Skeletal muscle tissue (tissue), 4 donors: ENCODE data around the gene PRKCA. TPM values are rescaled to one million over a fixed set of nuclear protein-coding genes. Genes with fewer than 3 reads are reported as not detected.

Source experiments
- H3K27ac ChIP-seq: one replicate; pipeline ENCODE4 v1.7.0; 2013; ENCODE audit warnings: mild to moderate bottlenecking, low read depth, low read length, inconsistent platforms
- H3K27me3 ChIP-seq, 3 donors: one replicate each; pipeline ENCODE4 v1.7.0; 2013; ENCODE audit warnings: low read length in 3 of 3; ENCODE audit not compliant: control insufficient read depth in 3 of 3, insufficient read depth in 3 of 3
- H3K36me3 ChIP-seq, 3 donors: one replicate each; pipeline ENCODE4 v1.7.0; 2013; ENCODE audit warnings: low read length in 3 of 3; ENCODE audit not compliant: control insufficient read depth in 3 of 3, insufficient read depth in 3 of 3
- H3K4me1 ChIP-seq, 3 donors: one replicate each; pipeline ENCODE4 v1.7.0; 2013; ENCODE audit warnings: low read length in 3 of 3, mild to moderate bottlenecking in 3 of 3; ENCODE audit not compliant: control insufficient read depth in 3 of 3, insufficient read depth in 3 of 3
- H3K4me3 ChIP-seq, 3 donors: one replicate each; pipeline ENCODE4 v1.7.0; 2013; ENCODE audit warnings: low read length in 3 of 3
- H3K9ac ChIP-seq, 3 donors: one replicate each; pipeline ENCODE4 v1.7.0; 2013; ENCODE audit warnings: low read length in 3 of 3, mild to moderate bottlenecking in 3 of 3, moderate library complexity in 2 of 3, low read depth in 1 of 3
- H3K9me3 ChIP-seq, 3 donors: one replicate each; pipeline ENCODE4 v1.7.0; 2013; ENCODE audit warnings: low read length in 3 of 3; ENCODE audit not compliant: control insufficient read depth in 3 of 3
- total RNA-seq: library from RNA; depleted of rRNA; stranded (reverse); fragments of >200 nt; gene quantifications from one replicate; pipeline ENCODE4 v1.2.3, GENCODE V29; 2014
- donor health status: Osteomylitis.

PRKCA gene
- total RNA-seq, 1 donor from 2014 or later = 2.1 TPM

- Histone ChIP-seq H3K27ac (no peak overlapping the region), H3K4me1 (peaks cover 3 to 17% (median 5%) of the 10 kb centered on the region in 3 donors), H3K9me3 (no peaks in the 10 kb centered on the region), H3K4me3 (no peak overlapping the region), H3K27me3 (no peaks in the 10 kb centered on the region), H3K9ac (no peak overlapping the region), H3K36me3 (no peaks in the 10 kb centered on the region)
Measured at GRCh38 chr17:66466106-66466820, 163.8 kb downstream of the PRKCA start.

DNA sequence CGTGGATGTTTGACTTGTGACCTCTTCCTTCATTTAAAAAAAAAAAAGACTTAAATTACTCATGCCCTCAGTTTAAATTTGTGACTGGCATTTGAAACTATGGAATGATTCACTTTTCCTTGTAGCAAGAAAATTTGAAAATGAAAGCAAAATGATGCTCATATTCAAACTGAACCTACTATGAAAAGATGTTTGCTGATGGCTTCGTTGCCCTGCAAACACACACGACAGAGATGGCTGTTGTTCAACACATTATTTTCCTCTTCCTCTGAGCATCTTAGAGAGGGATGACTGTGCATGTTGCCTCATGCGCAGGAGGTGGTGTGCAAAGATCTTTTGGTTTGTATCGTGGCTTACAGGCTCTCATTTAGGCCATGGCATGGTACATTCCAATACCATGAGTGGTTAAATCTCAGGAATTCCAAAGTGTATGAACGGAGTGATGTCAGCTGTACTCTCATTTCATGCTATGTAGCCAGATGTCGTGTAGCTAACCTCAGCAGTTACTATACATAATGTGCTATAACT lies 164.5 kb downstream of the PRKCA start:
- Histone ChIP-seq H3K9ac (no peak overlapping the region), H3K27me3 (no peaks in the 10 kb centered on the region), H3K4me1 (peaks cover 3 to 17% (median 5%) of the 10 kb centered on the region in 3 donors), H3K27ac (no peak overlapping the region), H3K36me3 (no peaks in the 10 kb centered on the region), H3K4me3 (peak overlapping the region in 1 of 3 donors; percentile 34), H3K9me3 (no peaks in the 10 kb centered on the region)

- Histone ChIP-seq H3K4me3 (no peak overlapping the region), H3K36me3 (no peaks in the 10 kb centered on the region), H3K9ac (no peak overlapping the region), H3K4me1 (peaks cover 3 to 17% (median 5%) of the 10 kb centered on the region in 3 donors), H3K9me3 (no peaks in the 10 kb centered on the region), H3K27me3 (no peaks in the 10 kb centered on the region), H3K27ac (no peak overlapping the region)
Measured at GRCh38 chr17:66467766-66468165, 165.4 kb downstream of the PRKCA start.

GRCh38 chr17:66468241-66469087 lies 166.1 kb downstream of the PRKCA start:
- Histone ChIP-seq H3K9ac (no peak overlapping the region), H3K4me3 (no peak overlapping the region), H3K27ac (no peak overlapping the region), H3K36me3 (no peaks in the 10 kb centered on the region), H3K9me3 (no peaks in the 10 kb centered on the region), H3K27me3 (no peaks in the 10 kb centered on the region), H3K4me1 (peaks cover 3 to 17% (median 5%) of the 10 kb centered on the region in 3 donors)

DNA sequence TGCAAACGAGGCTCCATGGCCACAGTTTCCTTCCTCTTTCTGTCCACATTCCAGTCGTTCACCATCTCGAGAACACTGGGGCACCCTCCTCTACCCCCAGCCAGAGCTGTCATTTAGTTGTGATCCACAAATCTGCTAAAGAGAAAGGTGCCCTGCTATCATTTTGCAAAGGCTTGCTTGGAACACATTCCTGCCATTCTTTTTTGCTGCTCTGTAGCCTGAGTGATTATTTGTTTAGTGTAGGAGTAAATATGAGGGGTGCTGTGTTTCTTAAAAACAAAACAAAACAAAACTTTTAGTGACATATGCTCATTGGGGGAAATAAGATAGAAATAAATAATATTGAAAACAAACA lies 166.7 kb downstream of the PRKCA start:
- H3K9ac ChIP-seq = no peak overlapping the region
- peaks cover 3 to 17% (median 5%) of the 10 kb centered on the region in 3 donors for H3K4me1 ChIP-seq
- H3K36me3 ChIP-seq = no peaks in the 10 kb centered on the region
- H3K27me3 ChIP-seq = no peaks in the 10 kb centered on the region
- no peak overlapping the region for H3K4me3 ChIP-seq
- no peaks in the 10 kb centered on the region for H3K9me3 ChIP-seq
- H3K27ac ChIP-seq = no peak overlapping the region

GRCh38 chr17:66469461-66469860 lies 167.0 kb downstream of the PRKCA start:
- Histone ChIP-seq H3K36me3 (no peaks in the 10 kb centered on the region), H3K9ac (no peak overlapping the region), H3K27ac (no peak overlapping the region), H3K4me1 (peaks cover 3 to 17% (median 5%) of the 10 kb centered on the region in 3 donors), H3K27me3 (no peaks in the 10 kb centered on the region), H3K4me3 (no peak overlapping the region), H3K9me3 (no peaks in the 10 kb centered on the region)

DNA sequence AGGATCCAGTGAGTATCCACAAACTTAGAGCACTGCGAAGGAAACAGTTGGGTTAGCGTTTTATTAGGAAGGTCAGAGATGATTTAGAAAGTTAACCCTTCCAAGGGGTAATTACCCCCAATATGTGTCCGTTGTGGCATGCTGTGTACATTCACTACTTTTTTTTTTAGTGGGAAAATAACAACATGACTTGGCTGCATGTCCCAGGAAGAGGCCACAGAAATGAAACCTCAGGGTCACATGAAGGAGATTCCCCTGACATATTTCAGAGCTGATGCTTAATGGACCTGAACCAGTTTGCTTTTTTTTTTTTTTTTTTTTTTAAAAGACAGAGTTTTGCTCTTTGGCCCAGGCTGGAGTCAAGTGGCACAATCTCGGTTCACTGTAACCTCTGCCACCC lies 167.5 kb downstream of the PRKCA start:
- Histone ChIP-seq H3K4me3 (no peak overlapping the region), H3K27ac (no peak overlapping the region), H3K27me3 (no peaks in the 10 kb centered on the region), H3K4me1 (peaks cover 3 to 17% (median 5%) of the 10 kb centered on the region in 3 donors), H3K9me3 (no peaks in the 10 kb centered on the region), H3K36me3 (no peaks in the 10 kb centered on the region), H3K9ac (no peak overlapping the region)

GRCh38 chr17:66472123-66472522 lies 169.7 kb downstream of the PRKCA start:
- no peaks in the 10 kb centered on the region for H3K9me3 ChIP-seq
- no peaks in the 10 kb centered on the region for H3K36me3 ChIP-seq
- H3K9ac ChIP-seq = no peak overlapping the region
- H3K27ac ChIP-seq = no peak overlapping the region
- H3K27me3 ChIP-seq = no peaks in the 10 kb centered on the region
- H3K4me3 ChIP-seq = no peak overlapping the region
- H3K4me1 ChIP-seq = peaks cover 3 to 13% (median 5%) of the 10 kb centered on the region in 3 donors

DNA sequence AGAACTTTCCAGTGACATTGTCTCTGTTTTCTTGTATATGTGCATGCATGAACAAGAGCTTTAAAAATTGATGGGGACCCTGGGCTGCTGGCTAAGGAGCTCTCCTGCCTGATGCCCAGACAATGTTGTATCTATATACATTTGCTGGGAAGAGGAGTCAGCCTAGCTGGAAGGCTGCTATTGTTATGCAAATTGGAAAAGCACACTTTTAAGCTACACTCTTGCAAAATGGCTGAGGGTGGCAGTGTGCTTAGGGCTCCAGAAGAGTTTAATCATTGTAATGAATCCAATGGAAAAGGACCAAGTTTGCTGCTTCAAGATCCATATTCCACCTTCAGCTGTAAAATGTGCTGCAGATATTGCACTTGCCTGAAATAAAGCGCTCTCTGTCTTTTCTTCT lies 171.8 kb downstream of the PRKCA start:
- Histone ChIP-seq H3K9me3 (no peaks in the 10 kb centered on the region), H3K9ac (no peak overlapping the region), H3K36me3 (no peaks in the 10 kb centered on the region), H3K4me3 (no peak overlapping the region), H3K27ac (no peak overlapping the region), H3K27me3 (no peaks in the 10 kb centered on the region), H3K4me1 (peaks cover 0 to 5% (median 0%) of the 10 kb centered on the region in 3 donors)
